Ectodermal cell (in vitro differentiated cells): ENCODE data around the gene ARSG. TPM values are rescaled to one million over a fixed set of nuclear protein-coding genes. Genes with fewer than 3 reads are reported as not detected.
"Not testable (repeated sequence)": the region's sequence is repeated elsewhere in the genome, so short reads cannot be mapped to it uniquely, and the experiment has no call there.

Source experiments
- H3K27ac ChIP-seq: 2 replicates; pipeline ENCODE4 v1.7.0; 2013; ENCODE audit warnings: mild to moderate bottlenecking, low read depth, low read length; ENCODE audit not compliant: insufficient read depth, poor library complexity, severe bottlenecking
- H3K27me3 ChIP-seq: 2 replicates; pipeline ENCODE4 v1.7.0; 2013; ENCODE audit warnings: mild to moderate bottlenecking, low read length; ENCODE audit not compliant: insufficient read depth, control insufficient read depth, poor library complexity, severe bottlenecking
- H3K36me3 ChIP-seq: one replicate; pipeline ENCODE4 v1.7.0; 2013; ENCODE audit warnings: low read length; ENCODE audit not compliant: control insufficient read depth, insufficient read depth
- H3K4me1 ChIP-seq: one replicate; pipeline ENCODE4 v1.7.0; 2013; ENCODE audit warnings: low read length; ENCODE audit not compliant: control insufficient read depth, insufficient read depth
- H3K4me3 ChIP-seq: 2 replicates; pipeline ENCODE4 v1.7.0; 2013; ENCODE audit warnings: low read depth, low read length, control low read depth; ENCODE audit not compliant: insufficient read depth
- H3K9me3 ChIP-seq: 2 replicates; pipeline ENCODE4 v1.7.0; 2013; ENCODE audit warnings: mild to moderate bottlenecking, low read length, moderate library complexity; ENCODE audit not compliant: control insufficient read depth
- WGBS, 2 experiments: methylation state at CpG; one replicate each; pipeline ENCODE4 v1.1.7; 2013; ENCODE audit warnings: missing lambda C conversion rate in 2 of 2; 5-methylcytosine and 5-hydroxymethylcytosine counted together
- polyA plus RNA-seq, 4 experiments: library from polyadenylated mRNA; stranded (reverse); fragments of 50-300 nt; gene quantifications; one replicate each; pipeline ENCODE4 v1.2.3, GENCODE V29; 2013

ARSG gene
- polyA plus RNA-seq (2013, experiment 1 of 4): 11.0 TPM
- polyA plus RNA-seq (2013, experiment 2 of 4): 12.4 TPM
- polyA plus RNA-seq (2013, experiment 3 of 4): 7.8 TPM
- 12.0 TPM for polyA plus RNA-seq (2013, experiment 4 of 4)

DNA sequence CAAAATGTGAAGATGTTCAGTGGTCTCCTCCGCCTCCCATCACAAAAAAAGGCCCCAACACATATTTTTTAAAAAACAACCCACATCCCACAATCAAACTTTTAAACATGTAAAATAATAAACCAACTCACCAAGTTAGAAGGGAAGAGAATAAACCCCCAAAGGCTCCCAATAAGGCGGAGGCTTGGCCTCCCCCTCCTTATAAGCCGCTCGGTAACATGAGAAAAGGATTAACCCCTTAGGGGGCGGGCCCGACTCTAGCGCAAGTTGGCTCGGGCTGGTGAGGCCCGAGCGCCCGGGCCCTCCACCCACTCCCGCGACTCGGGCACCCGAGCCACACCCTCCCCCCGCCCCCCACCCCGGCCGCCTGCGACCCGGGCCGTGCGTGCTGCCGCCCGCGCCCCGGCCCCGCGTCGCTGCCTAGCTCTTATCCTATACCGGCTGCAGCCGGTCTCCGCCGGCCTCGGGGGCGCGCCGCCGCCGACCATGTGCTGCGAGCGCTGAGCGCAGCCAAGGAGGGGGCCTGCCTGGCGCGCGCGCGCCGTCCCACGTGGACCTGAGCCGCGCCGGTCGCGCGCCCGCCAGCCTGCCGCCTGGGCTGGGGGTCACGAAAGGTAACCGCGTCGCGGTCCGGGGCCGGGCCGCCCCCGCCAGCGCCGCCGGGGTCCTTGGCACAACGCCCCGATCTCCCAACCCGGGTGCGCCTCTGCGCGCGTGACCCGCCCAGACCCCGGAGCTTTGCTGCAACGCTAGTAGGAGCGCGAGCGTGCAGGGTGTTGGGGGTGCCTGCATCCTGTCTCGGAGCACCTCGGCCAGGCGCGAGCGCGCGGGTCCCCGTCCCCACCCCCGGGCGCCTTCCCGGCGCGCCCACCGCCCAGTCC lies at the start of gene ARSG, which contains the start of gene SLC16A6:
Gene ARSG (plus strand): TSS at position 541 of the 881 bp plus-strand sequence. CDS start 15,999 bp downstream, outside the sequence.
Gene SLC16A6 (minus strand): TSS at position 173 of the 881 bp plus-strand sequence. CDS start 12,807 bp downstream, outside the sequence.
- peaks cover 24% of the 10 kb centered on the region for H3K4me1 ChIP-seq
- no peaks in the 10 kb centered on the region for H3K36me3 ChIP-seq
- peaks cover 52% of the 10 kb centered on the region for H3K27me3 ChIP-seq
- H3K9me3 ChIP-seq: no peaks in the 10 kb centered on the region
- H3K4me3 ChIP-seq: peak within 1 kb of the TSS; percentile 79
- 0% methylated on average over 93 to 96 of the region's 96 CpGs for WGBS, 2 experiments
- H3K27ac ChIP-seq: peak within 1 kb of the TSS; percentile 76

DNA sequence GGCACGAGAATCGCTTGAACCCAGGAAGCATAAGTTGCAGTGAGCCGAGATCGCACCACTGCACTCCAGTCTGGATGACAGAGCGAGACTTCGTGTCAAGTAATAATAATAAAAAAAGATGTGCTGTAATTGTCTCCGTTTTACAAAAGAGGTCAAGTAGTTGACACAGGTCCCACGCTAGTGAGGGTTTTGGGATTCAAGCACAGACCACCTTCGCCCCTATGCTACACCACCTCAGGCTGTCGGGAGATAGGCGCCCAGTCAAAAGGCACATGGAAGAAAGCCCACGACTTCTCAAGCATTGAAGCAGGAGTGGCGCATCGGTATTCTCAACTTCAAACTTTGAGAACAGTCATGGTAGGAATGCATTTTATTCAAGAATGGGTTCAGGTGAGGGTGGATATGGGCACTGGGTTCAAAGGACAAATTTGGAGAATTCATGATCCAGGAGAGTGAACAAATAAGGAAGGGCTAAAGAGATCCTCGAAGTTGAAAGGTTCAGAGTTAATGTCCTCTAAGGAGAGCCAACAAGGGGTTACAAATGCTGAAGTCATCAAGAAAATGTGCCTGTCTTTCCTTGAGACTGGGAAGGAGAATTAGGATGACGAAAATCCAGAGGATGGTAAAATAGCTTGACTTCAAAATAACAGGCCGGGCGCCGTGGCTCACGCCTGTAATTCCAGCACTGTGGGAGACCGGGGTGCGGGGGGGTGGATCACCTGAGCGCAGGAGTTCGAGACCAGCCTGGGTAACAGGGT lies 44.8 kb upstream of the ARSG start:
- WGBS, 2 experiments: 92 to 94% methylated on average over 24 of the region's 24 CpGs
- H3K4me3 ChIP-seq: no peak overlapping the region
- no peak overlapping the region for H3K27ac ChIP-seq

DNA sequence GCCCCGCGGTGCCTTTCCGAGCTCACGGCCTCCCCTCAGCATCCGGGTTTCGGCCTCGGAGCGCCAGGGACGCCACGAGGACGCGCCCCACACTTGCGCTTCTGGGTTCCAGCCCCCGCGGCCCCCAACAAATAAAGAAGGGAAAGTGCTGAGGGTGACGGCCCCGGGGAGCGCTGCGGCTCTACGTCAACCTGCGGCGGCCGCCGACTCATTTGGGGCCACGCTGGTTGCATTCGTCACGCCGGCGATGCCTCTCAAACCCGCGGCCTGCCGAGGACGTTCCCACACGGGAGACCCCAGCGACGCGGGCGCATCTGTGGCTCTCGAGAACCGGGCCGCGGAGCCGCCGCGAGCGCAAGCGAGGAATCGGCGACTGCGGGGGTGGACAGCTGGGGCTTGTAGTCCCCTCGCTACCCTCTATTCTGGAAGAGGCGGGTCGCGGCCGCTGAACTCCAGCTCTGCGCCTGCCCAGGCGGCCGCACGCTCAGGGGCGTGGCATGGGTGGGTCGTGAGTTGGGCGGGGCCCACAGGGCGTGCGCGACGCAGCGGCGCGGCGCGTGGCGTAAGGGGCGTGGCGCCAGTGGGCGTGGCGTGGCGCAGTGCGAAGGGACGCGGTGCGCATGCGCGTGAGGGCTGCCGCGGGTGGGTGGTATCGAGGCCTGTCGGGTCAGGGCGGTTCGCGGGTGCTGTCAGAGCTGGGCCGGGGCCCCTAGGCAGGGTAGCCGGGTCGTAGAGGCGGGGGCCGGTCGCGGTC lies 43.7 kb upstream of the ARSG start, which contains the start of gene AMZ2:
Gene AMZ2 (plus strand): TSS at position 599 of the 754 bp plus-strand sequence. CDS start 2,145 bp downstream, outside the sequence.
- Histone ChIP-seq H3K9me3 (no peaks in the 10 kb centered on the region), H3K4me1 (peaks cover 7% of the 10 kb centered on the region), H3K36me3 (peaks cover 5% of the 10 kb centered on the region), H3K27me3 (no peaks in the 10 kb centered on the region), H3K27ac (peak within 1 kb of the TSS; percentile 67), H3K4me3 (peak within 1 kb of the TSS; percentile 52)
- 1% methylated on average over 97 of the region's 97 CpGs for WGBS, 2 experiments

More for the DNA sequence above, 44.8 kb upstream of the ARSG start:
- no peaks in the 10 kb centered on the region for H3K27me3 ChIP-seq
- H3K4me1 ChIP-seq: peaks cover 7% of the 10 kb centered on the region
- H3K36me3 ChIP-seq: peaks cover 5% of the 10 kb centered on the region
- H3K9me3 ChIP-seq: no peaks in the 10 kb centered on the region

DNA sequence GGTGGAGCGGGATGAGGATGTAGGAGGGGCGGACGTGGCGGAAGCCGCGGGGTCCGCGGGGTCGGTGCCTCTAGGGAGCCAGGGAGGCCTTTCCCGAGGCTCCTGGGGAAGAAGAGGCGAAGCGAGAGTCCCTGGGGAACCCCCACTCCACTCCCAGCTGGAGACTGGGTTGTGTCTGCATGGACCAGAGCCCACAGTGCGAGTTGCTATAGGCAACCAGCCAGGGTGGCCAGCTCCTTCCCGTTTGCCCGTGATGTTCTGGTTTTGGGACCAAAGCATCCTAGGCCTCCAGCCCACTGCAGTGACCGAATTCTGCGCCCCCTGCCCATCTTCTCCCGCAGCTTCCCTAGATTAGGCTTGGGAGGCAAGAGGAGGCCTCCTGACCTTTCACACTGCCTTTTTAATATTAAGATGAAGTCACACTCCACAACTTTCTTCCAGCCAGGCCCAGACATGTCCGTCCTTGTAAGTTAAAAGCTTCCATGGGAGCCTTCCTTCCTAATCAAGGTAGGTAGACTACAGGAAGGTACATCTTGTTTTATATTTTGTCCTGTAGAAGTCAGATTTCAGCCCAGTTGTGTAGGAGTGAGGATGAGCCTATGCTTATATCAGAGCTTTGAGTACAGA lies 43.0 kb upstream of the ARSG start:
- WGBS, 2 experiments: 8% methylated on average over 19 of the region's 19 CpGs
- H3K27me3 ChIP-seq: no peaks in the 10 kb centered on the region
- no peaks in the 10 kb centered on the region for H3K9me3 ChIP-seq
- H3K4me3 ChIP-seq: peak overlapping the region; percentile 52
- H3K4me1 ChIP-seq: peaks cover 7% of the 10 kb centered on the region
- H3K27ac ChIP-seq: no peak overlapping the region
- H3K36me3 ChIP-seq: peaks cover 5% of the 10 kb centered on the region

DNA sequence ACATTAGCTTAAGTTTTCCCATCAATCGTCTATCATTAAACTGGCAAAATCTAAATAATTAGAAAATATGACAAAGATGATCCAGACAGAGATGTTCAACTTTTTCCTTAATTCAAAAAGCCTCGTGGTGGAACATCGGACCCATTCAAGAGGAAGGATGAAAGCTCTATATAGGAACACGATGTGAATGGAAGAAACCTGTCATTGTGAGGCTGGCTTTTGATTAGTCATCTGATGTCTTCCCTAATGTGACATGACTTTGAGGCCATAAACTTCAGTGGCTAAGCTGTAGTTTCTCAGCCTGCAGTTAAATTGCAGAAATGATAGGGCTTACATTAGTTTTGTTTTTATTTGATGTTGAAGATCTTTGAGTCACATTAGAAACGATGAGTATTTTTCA lies 42.4 kb upstream of the ARSG start:
- Histone ChIP-seq H3K4me1 (peaks cover 7% of the 10 kb centered on the region), H3K27me3 (no peaks in the 10 kb centered on the region), H3K36me3 (peaks cover 5% of the 10 kb centered on the region), H3K9me3 (no peaks in the 10 kb centered on the region), H3K27ac (no peak overlapping the region), H3K4me3 (peak overlapping the region; percentile 52)
- 93 to 94% methylated on average over 5 of the region's 5 CpGs for WGBS, 2 experiments

DNA sequence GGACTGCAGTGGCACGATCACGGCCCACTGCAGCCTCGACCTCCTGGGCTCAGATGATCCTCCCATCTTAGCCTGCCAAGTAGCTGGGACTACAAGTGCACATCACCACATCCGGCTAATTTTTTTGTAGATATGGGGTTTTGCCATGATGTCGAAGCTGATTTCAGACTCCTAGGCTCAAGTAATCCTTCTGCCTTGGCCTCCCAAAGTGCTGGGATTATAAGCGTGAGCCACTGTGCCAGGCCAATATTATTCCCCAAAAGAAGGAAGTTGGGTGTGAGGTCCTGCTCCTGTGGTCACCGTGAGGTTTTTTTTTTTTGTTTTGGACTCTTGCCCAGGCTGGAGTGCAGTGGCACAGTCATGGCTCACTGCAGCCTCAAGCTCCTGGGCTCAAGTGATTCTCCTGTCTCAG lies 41.9 kb upstream of the ARSG start:
- H3K4me3 ChIP-seq: no peak overlapping the region
- H3K36me3 ChIP-seq: peaks cover 5% of the 10 kb centered on the region

DNA sequence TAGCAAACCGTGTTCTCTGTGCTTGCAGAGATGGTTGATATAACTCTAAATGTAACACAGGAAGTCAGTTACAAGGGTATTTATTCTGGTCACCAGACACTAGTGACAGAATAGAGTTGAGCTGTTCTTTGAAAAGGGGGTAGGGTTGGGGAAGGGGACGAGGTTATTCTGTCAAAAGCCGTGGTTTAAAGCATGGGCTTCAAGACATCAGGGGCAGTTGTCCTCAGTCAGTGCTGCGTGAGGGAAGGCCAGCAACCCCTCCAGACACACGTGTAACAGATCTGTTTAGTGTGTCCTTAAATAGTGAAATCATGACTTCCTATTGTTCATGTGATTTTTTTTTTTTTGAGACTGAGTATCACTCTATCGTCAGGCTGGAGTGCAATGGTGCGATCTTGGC lies 37.9 kb upstream of the ARSG start:
- not testable (repeated sequence) for H3K36me3 ChIP-seq, H3K4me1 ChIP-seq, H3K4me3 ChIP-seq, H3K9me3 ChIP-seq, H3K27ac ChIP-seq, H3K27me3 ChIP-seq
- WGBS, 2 experiments: 94 to 95% methylated on average over 7 of the region's 7 CpGs

More for the DNA sequence above, 41.9 kb upstream of the ARSG start:
- Histone ChIP-seq H3K27ac (no peak overlapping the region), H3K27me3 (no peaks in the 10 kb centered on the region), H3K9me3 (no peaks in the 10 kb centered on the region), H3K4me1 (peaks cover 7% of the 10 kb centered on the region)
- WGBS, 2 experiments: 93 to 95% methylated on average over 7 of the region's 7 CpGs

DNA sequence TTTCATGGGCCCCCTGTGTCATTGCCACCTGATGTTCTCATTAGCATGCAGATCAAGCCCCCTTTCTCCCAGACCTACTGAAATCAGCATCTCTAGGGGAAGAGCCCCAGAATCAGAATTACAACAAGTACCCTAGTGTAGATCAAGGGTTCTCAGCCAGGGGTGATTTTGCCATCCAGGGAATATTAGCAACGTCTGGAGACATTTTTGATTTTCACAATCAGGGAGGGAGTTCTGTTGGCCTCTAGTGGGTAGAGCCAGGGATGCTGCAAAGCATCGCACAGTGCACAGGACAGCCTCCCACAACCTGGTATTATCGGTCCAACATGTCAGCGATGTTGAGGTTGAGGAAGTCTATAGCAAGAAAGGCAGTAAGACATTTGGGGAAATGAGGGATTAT lies 36.1 kb upstream of the ARSG start:
- 88 to 94% methylated on average over 4 of the region's 4 CpGs for WGBS, 2 experiments
- no peak overlapping the region for H3K4me3 ChIP-seq
- H3K27ac ChIP-seq: no peak overlapping the region
- peaks cover 4% of the 10 kb centered on the region for H3K27me3 ChIP-seq
- H3K9me3 ChIP-seq: no peaks in the 10 kb centered on the region
- H3K36me3 ChIP-seq: peaks cover 4% of the 10 kb centered on the region
- no peaks in the 10 kb centered on the region for H3K4me1 ChIP-seq

DNA sequence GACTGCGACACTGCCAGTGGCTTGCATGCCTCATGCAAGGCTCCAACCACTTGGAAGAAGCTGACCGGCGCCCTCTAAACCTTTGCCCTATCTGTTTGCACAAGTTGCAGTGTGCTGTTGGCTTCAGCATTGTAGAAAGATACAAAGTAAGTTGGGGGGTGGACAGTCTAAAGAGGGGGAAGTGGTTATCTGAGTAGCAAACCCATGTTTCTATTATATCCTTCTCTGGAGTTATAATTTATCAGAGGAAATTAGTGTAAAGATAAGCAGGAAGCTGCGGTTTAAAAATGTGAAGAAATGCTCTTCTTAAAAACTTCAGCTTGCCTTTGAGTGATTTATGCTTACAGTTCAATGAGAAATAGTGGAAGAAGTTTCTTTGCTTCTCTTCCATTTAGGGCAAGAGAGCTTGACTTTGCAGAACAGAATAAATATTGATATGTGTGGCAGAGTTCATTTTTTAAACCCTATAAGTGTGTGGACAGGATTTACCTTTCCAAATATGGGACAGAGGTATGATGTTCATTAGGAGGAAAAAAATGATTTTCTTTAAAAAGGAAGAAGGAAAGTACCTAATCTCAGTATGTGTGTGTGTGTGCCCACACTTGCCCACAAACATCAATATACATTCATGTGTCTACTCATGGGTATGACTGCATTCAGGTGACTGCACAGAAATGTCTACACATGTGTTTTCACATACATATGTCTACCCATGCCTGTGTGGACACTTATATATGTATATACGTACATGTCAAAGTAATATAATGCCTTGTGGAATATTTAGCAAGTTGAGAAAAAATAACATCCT lies 35.4 kb upstream of the ARSG start:
- Histone ChIP-seq H3K27me3 (peaks cover 4% of the 10 kb centered on the region), H3K27ac (no peak overlapping the region), H3K4me3 (no peak overlapping the region), H3K36me3 (no peaks in the 10 kb centered on the region), H3K9me3 (no peaks in the 10 kb centered on the region), H3K4me1 (no peaks in the 10 kb centered on the region)
- 92 to 97% methylated on average over 4 of the region's 5 CpGs for WGBS, 2 experiments
